ENCODE data around the gene COG1.

COG1 gene

DNA sequence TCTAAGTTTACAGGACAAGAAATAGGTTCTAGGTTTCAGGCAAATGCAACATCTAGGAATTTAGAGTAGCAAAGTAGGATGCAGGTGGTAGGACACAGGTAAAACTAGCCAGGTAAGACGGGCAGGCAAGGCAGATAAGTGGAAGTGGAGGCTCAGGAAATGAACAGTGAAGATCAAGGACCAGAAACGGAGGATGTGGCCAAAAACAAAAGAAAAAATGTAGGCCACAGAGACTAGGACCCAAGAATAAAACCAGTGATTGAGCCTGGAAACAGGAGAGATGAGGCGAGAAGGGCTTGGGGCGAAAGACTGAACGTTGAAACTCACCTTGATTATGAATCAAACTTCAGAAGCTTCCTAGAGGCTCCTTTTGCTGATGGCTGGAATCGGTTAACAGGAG lies 44.9 kb downstream of the COG1 start:
- H3K4me3 ChIP-seq (ENCODE audit: low read depth, low read length): no peak overlapping the region
- TF ChIP-seq, protein P1, sequence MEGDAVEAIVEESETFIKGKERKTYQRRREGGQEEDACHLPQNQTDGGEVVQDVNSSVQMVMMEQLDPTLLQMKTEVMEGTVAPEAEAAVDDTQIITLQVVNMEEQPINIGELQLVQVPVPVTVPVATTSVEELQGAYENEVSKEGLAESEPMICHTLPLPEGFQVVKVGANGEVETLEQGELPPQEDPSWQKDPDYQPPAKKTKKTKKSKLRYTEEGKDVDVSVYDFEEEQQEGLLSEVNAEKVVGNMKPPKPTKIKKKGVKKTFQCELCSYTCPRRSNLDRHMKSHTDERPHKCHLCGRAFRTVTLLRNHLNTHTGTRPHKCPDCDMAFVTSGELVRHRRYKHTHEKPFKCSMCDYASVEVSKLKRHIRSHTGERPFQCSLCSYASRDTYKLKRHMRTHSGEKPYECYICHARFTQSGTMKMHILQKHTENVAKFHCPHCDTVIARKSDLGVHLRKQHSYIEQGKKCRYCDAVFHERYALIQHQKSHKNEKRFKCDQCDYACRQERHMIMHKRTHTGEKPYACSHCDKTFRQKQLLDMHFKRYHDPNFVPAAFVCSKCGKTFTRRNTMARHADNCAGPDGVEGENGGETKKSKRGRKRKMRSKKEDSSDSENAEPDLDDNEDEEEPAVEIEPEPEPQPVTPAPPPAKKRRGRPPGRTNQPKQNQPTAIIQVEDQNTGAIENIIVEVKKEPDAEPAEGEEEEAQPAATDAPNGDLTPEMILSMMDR (IDR thresholded peaks at IDR 0.05; ENCODE audit: insufficient read depth, low read depth, low read length, missing control alignments): no peak
- DNase-seq (ENCODE audit: low read depth): no peak

DNA sequence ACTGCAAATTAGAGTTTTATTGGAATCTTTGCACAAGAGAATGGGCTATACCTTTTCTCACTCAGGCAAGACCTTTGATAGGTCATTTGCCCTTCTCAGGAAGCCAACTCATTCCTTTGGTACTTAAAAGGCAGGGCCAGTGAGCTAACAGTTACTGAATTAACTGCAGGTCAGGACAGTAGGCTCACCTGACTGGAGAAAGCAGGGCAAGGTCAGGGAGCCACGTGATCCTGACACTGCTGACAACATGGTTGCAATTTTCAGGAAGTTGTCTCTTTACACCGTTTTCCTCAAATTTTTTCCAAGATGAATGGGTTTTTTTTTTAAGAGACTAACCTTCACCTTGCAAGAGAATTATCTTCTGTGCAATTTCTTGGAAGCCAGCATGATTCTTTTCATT lies 47.7 kb downstream of the COG1 start:
- TF ChIP-seq, protein P1 (IDR thresholded peaks at IDR 0.05; ENCODE audit: insufficient read depth, low read depth, low read length, missing control alignments): no peak
- H3K4me3 ChIP-seq (ENCODE audit: low read depth, low read length): no peak overlapping the region
- DNase-seq (ENCODE audit: low read depth): no peak

DNA sequence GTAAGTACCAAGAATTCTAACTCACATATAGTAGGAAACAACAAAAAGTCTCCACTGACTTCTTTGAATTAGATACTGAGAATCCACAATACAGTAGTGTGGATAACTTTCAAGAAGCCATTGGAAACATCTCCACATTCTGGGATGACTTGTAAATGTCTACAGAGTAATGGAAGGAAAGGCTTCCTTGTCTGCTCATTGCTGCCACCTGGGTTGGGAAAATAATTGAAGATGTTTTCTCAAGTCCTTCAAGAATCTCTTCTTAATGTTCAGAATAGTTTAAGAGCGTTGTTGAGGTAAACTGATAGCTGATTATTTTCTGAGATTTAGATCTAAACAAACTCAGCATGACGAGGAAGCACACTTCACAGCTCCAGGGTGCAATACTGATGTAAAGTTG lies 54.9 kb downstream of the COG1 start:
- no peak for DNase-seq (ENCODE audit: low read depth)
- TF ChIP-seq, protein P1 (IDR thresholded peaks at IDR 0.05; ENCODE audit: insufficient read depth, low read depth, low read length, missing control alignments): no peak
- H3K4me3 ChIP-seq (ENCODE audit: low read depth, low read length): no peak overlapping the region

DNA sequence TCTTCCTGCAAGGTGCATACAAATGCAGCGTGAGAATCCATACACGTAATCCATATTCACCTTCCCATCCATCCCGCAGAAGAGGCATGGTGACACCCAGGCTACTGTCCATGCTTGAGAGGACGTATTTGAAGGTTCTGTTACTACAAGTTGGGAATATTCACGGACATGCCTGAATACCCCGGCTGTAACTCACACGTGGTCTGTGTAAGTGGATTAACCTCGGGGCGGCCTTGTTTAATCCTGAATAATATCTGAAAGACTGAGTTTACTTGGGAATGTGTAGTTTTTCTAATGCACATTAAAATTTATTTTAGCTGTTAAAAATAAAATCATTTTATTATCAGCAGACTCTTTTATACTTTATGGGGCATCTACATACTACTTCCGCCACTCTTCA lies 55.7 kb downstream of the COG1 start:
- DNase-seq (ENCODE audit: low read depth): no peak
- no peak overlapping the region for H3K4me3 ChIP-seq (ENCODE audit: low read depth, low read length)
- TF ChIP-seq, protein P1 (IDR thresholded peaks at IDR 0.05; ENCODE audit: insufficient read depth, low read depth, low read length, missing control alignments): no peak

DNA sequence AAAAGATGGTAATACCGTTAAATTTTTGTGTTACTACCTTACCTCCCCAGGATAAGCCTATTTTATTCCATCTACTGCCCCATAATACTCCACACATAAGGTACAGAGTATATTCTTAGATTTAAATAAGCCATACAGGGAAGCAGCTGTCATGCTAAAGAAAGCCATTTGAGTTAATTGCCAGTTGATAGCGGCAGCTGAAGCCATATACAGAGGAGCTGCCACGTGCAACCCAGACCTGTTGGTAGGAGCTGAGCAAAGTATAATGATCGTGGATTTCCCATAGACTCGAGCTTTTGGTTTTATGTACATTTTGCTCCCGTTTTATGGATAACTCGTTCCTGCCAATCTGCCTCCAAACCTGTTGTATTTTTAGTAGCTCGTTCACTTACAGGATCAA lies 56.8 kb downstream of the COG1 start:
- TF ChIP-seq, protein P1 (IDR thresholded peaks at IDR 0.05; ENCODE audit: insufficient read depth, low read depth, low read length, missing control alignments): no peak
- DNase-seq (ENCODE audit: low read depth): no peak
- H3K4me3 ChIP-seq (ENCODE audit: low read depth, low read length): no peak overlapping the region

DNA sequence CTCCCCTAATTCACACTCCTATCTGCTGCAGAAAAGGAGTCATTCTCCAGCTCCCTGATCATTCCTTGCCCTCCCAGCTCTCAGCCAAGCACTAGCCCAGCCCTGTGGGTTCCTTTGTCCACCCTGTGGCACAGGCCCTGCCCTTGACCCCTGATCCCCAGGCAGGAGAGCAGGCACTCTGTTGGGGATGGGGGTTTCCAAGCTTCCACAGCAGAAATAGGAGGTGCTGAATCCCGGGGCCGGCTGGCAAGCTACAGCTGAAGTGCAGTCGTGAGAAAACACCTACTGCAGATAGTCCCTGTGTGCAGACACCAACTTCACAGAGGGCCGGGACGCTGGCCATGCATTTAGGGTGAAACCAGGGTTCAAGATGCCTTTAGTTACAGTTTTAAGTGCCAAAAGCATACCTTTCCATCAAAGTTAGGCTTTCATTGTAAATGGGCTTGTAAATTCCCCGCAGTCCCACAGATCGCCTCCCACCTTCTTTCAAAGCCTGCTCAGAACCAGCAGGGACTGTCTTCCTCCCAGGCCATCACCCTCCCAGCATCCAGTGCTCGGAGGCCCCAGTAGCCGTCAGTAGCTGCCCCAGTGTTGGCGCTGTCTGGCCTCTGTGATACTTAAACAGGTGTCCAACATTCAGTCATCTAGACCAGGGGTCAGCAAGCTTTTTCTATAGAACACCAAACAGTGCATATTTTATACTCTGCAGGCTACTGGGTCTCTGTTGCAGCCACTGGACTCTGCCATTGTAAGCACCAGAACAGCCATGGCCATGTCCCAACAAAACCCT lies 58.2 kb downstream of the COG1 start:
- no peak overlapping the region for H3K4me3 ChIP-seq (ENCODE audit: low read depth, low read length)
- DNase-seq (ENCODE audit: low read depth): no peak
- TF ChIP-seq, protein P1 (IDR thresholded peaks at IDR 0.05; ENCODE audit: insufficient read depth, low read depth, low read length, missing control alignments): no peak

DNA sequence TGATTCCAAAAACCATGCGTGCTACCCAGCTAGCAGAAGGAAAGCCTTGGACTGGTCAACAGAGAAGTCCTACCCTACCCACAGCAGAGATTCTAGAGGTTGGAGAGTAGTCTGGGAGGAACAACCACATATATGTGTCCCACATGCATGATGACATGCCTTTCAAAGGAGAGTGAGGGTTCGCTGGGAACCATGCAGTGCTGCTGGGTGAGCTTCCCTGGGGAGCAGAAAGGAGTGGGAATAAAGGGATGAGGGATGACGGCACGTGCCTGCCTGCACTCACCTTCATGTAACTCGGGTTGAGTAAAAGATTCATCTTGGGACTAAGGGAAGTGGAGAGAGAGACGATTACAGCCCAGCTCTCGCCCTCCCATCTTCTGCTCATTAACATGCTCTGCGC lies 59.0 kb downstream of the COG1 start:
- TF ChIP-seq, protein P1 (IDR thresholded peaks at IDR 0.05; ENCODE audit: insufficient read depth, low read depth, low read length, missing control alignments): no peak
- no peak for DNase-seq (ENCODE audit: low read depth)
- H3K4me3 ChIP-seq (ENCODE audit: low read depth, low read length): no peak overlapping the region

Data from GM12865 (cell line).